Measurements from ENCODE around the gene PARP6.

Gene PARP6

GRCh38 chr15:72205273-72205672 is 67.1 kb downstream of the PARP6 start:
- no peak for DNase-seq
- intact Hi-C loops (cut with DNase I), result loop anchor here (10.0 kb wide), 1 partner anchor 70 kb away; the partner anchor contains the start of gene PARP6

- peak; percentile 70 to 98 (median 88) for DNase-seq
- intact Hi-C loops (cut with DNase I), result loop anchor here (10.0 kb wide), 1 partner anchor 71 kb away; the partner anchor contains the start of gene PARP6
Observed at GRCh38 chr15:72203507-72203837, 68.9 kb downstream of the PARP6 start.

- intact Hi-C loops (cut with DNase I), result loop anchor here (10.0 kb wide), 1 partner anchor 72 kb away; the partner anchor contains the start of gene PARP6
- peak in 2 of 10 donors; percentile 52 to 76 for DNase-seq
Observed at GRCh38 chr15:72202801-72203506, 69.4 kb downstream of the PARP6 start.

- peak in 2 of 10 donors; percentile 77 to 84 for DNase-seq
- intact Hi-C loops (cut with DNase I), result loop anchor here (10.0 kb wide), 1 partner anchor 72 kb away; the partner anchor contains the start of gene PARP6
Observed at GRCh38 chr15:72202302-72202701, 70.1 kb downstream of the PARP6 start.

- DNase-seq, result peak in 3 of 10 donors; percentile 44 to 79 (median 79)
- intact Hi-C loops (cut with DNase I), result loop anchor here (10.0 kb wide), 1 partner anchor 73 kb away; the partner anchor contains the start of gene PARP6
Observed at GRCh38 chr15:72201391-72201921, 70.9 kb downstream of the PARP6 start.

- intact Hi-C loops (cut with DNase I), result loop anchor here (10.0 kb wide), 1 partner anchor 74 kb away; the partner anchor contains the start of gene PARP6
- DNase-seq, result peak in 2 of 10 donors; percentile 36 to 66
Observed at GRCh38 chr15:72200395-72201237, 71.7 kb downstream of the PARP6 start.

- intact Hi-C loops (cut with DNase I), result loop anchor here (10.0 kb wide), 1 partner anchor 75 kb away; the partner anchor contains the start of gene PARP6
- DNase-seq, result peak; percentile 43 to 95 (median 80)
Observed at GRCh38 chr15:72199721-72200212, 72.6 kb downstream of the PARP6 start.

- intact Hi-C loops (cut with DNase I), result no loop called here
- peak in 2 of 10 donors; percentile 43 to 48 for DNase-seq
Observed at GRCh38 chr15:72199205-72199515, 73.2 kb downstream of the PARP6 start.

GRCh38 chr15:72198356-72199204 is 73.8 kb downstream of the PARP6 start:
- intact Hi-C loops (cut with DNase I), result no loop called here
- DNase-seq, result peak in 2 of 10 donors; percentile 42 to 79

- intact Hi-C loops (cut with DNase I), result no loop called here
- peak in 2 of 10 donors; percentile 76 to 85 for DNase-seq
Observed at GRCh38 chr15:72197460-72198355, 74.6 kb downstream of the PARP6 start, which contains the start of gene GRAMD2A. GRAMD2A (minus strand) TSS chr15:72197787.

GRCh38 chr15:72197041-72197459 is 75.3 kb downstream of the PARP6 start:
- intact Hi-C loops (cut with DNase I), result no loop called here
- DNase-seq, result peak in 2 of 10 donors; percentile 66 to 79

- intact Hi-C loops (cut with DNase I), result no loop called here
- DNase-seq, result peak in 2 of 10 donors; percentile 29 to 57
Observed at GRCh38 chr15:72196409-72197040, 75.8 kb downstream of the PARP6 start.

- intact Hi-C loops (cut with DNase I), result no loop called here
- DNase-seq, result peak in 2 of 10 donors; percentile 42 to 66
Observed at GRCh38 chr15:72195101-72195511, 77.2 kb downstream of the PARP6 start.

GRCh38 chr15:72193836-72194396 is 78.4 kb downstream of the PARP6 start:
- intact Hi-C loops (cut with DNase I), result no loop called here
- DNase-seq, result peak in 2 of 10 donors; percentile 23 to 24

- intact Hi-C loops (cut with DNase I), result no loop called here
Observed at GRCh38 chr15:72192416-72192815, 79.9 kb downstream of the PARP6 start.

More at GRCh38 chr15:72192416-72192815, 79.9 kb downstream of the PARP6 start:
- no peak for DNase-seq
